HCT116 (cell line): Measurements from ENCODE around the gene WNT7B. TPM values are rescaled to one million over a fixed set of nuclear protein-coding genes. Genes with fewer than 3 reads are reported as not detected.

ENCODE experiments used
- ATAC-seq: fragments of 200-7000 bp; cut with Tn5 transposase; 2 replicates; pipeline ENCODE4 v1.9.1; 2020; ENCODE audit warnings: mild to moderate bottlenecking, moderate library complexity
- BruUV-seq: library from RNA; stranded (reverse); fragments of 400-500 nt; replicated peaks from 2 replicates; lab custom pipeline; 2021; lab: Mats Ljungman, UMichigan
- CTCF ChIA-PET: fragments of 300-600 bp; sonication (Branson Sonifier 250); formaldehyde crosslinking; loops from one replicate; lab custom pipeline; 2021; ENCODE audit warnings: antibody characterized with exemption; lab: Charles Lee
- POLR2A ChIA-PET: fragments of 300-600, 350-600 bp; sonication (Branson Sonifier 250); formaldehyde crosslinking; loops from one replicate; lab custom pipeline; 2021; ENCODE audit warnings: antibody characterized with exemption; lab: Charles Lee
- RAD21 ChIA-PET, 2 experiments: fragments of 300-600 bp; sonication (Branson Sonifier 250); formaldehyde crosslinking; loops; one replicate each; lab custom pipeline; 2023; ENCODE audit warnings: low total read pairs in 2 of 2; ENCODE audit not compliant: uncharacterized antibody in 2 of 2, unreplicated experiment in 2 of 2, low non-redundant PET in 1 of 2; lab: Charles Lee
- DNase-seq: peaks from one replicate; pipeline ENCODE4 v3.0.0-alpha.2; 2010; ENCODE audit warnings: low read depth, low spot score
- H2AFZ ChIP-seq: fragments of 200-600 bp; shearing (Covaris generic), sonication (generic); 2 replicates; pipeline ENCODE4 v1.6.1; 2017; ENCODE audit warnings: low read depth, mixed run types, mixed read lengths, antibody characterized with exemption, low read length; ENCODE audit not compliant: poor library complexity, severe bottlenecking
- H3K27ac ChIP-seq: 2 replicates; pipeline ENCODE4 v1.5.1; 2012; ENCODE audit warnings: low read depth, low read length
- H3K27me3 ChIP-seq: fragments of 200-600 bp; sonication (generic); 2 replicates; pipeline ENCODE4 v1.6.1; 2016; ENCODE audit warnings: mixed run types, low read length, mixed read lengths; ENCODE audit not compliant: insufficient read depth
- H3K36me3 ChIP-seq, 2 experiments: fragments of 200-500 bp in 1 of 2; fragments of 200-600 bp in 1 of 2; sonication (Bioruptor generic) in 1 of 2; sonication (generic) in 1 of 2; 2 replicates each; pipeline versions ENCODE4 v1.5.1 to v1.6.1; 2014 to 2016; ENCODE audit warnings: low read length in 2 of 2, inconsistent platforms in 1 of 2, mixed read lengths in 1 of 2, mixed run types in 1 of 2; ENCODE audit not compliant: insufficient read depth in 2 of 2, control insufficient read depth in 1 of 2
- H3K4me1 ChIP-seq, 2 experiments: fragments of 200-600 bp in 1 of 2; sonication (generic) in 1 of 2; 2 replicates each; pipeline versions ENCODE4 v1.5.1 to v1.6.1; 2012 to 2017; ENCODE audit warnings: low read length in 2 of 2, inconsistent platforms in 1 of 2, mild to moderate bottlenecking in 1 of 2, mixed read lengths in 1 of 2, mixed run types in 1 of 2, moderate library complexity in 1 of 2; ENCODE audit not compliant: insufficient read depth in 2 of 2, control insufficient read depth in 1 of 2
- H3K4me2 ChIP-seq: fragments of 200-600 bp; sonication (generic); 2 replicates; pipeline ENCODE4 v1.6.1; 2017; ENCODE audit warnings: mixed run types, low read length, mixed read lengths
- H3K4me3 ChIP-seq, 2 experiments: fragments of 200-600 bp in 1 of 2; sonication (generic) in 1 of 2; replicated peaks in 1 of 2; 2 replicates each; pipeline ENCODE4 v1.5.1; 2011 to 2016; ENCODE audit warnings: low read length in 2 of 2, control low read depth in 1 of 2, low read depth in 1 of 2, mild to moderate bottlenecking in 1 of 2, mixed read lengths in 1 of 2, mixed run types in 1 of 2
- H3K79me2 ChIP-seq: fragments of 200-600 bp; sonication (generic); 2 replicates; pipeline ENCODE4 v1.6.1; 2017; ENCODE audit warnings: mild to moderate bottlenecking, mixed run types, low read length, moderate library complexity, mixed read lengths; ENCODE audit not compliant: insufficient read depth
- H3K9ac ChIP-seq: fragments of 200-600 bp; sonication (generic); 2 replicates; pipeline ENCODE4 v1.6.1; 2016; ENCODE audit warnings: low read length, mixed read lengths
- H3K9me2 ChIP-seq: fragments of 200-600 bp; sonication (generic), shearing (Covaris generic); 2 replicates; pipeline ENCODE4 v1.6.1; 2017; ENCODE audit warnings: mixed run types, mild to moderate bottlenecking, moderate library complexity; ENCODE audit not compliant: insufficient read depth
- H3K9me3 ChIP-seq, 2 experiments: fragments of 200-500 bp in 1 of 2; fragments of 200-600 bp in 1 of 2; sonication (Bioruptor generic) in 1 of 2; sonication (generic) in 1 of 2; 2 replicates each; pipeline ENCODE4 v1.6.1; 2014 to 2017; ENCODE audit warnings: low read length in 2 of 2, mixed read lengths in 2 of 2, inconsistent platforms in 1 of 2, low read depth in 1 of 2, mild to moderate bottlenecking in 1 of 2, mixed run types in 1 of 2, moderate library complexity in 1 of 2; ENCODE audit not compliant: control insufficient read depth in 1 of 2, insufficient read depth in 1 of 2
- H4K20me1 ChIP-seq: fragments of 200-600 bp; sonication (generic), shearing (Covaris generic); 2 replicates; pipeline ENCODE4 v1.6.1; 2017; ENCODE audit warnings: mixed run types, mild to moderate bottlenecking, moderate library complexity; ENCODE audit not compliant: insufficient read depth
- ATF3 ChIP-seq: IDR thresholded peaks from 2 replicates; pipeline ENCODE4 v1.6.1; 2012
- CBX3 ChIP-seq: IDR thresholded peaks from 2 replicates; pipeline ENCODE4 v1.6.1; 2012; ENCODE audit warnings: low read depth
- CEBPB ChIP-seq: IDR thresholded peaks from 2 replicates; pipeline ENCODE4 v1.6.1; 2012; ENCODE audit warnings: low read depth
- ELF1 ChIP-seq: IDR thresholded peaks from 2 replicates; pipeline ENCODE4 v1.6.1; 2012; ENCODE audit warnings: low read depth, borderline replicate concordance
- EZH2phosphoT487 ChIP-seq: fragments of 200-600 bp; IDR thresholded peaks from 2 replicates; pipeline ENCODE4 v1.6.1; 2018; ENCODE audit warnings: antibody characterized with exemption, borderline replicate concordance
- FOSL1 ChIP-seq: IDR thresholded peaks from 2 replicates; pipeline ENCODE4 v1.6.1; 2012; ENCODE audit warnings: low read depth
- JUND ChIP-seq: IDR thresholded peaks from 2 replicates; pipeline ENCODE4 v1.6.1; 2012
- MAX ChIP-seq: IDR thresholded peaks from 2 replicates; pipeline ENCODE4 v1.6.1; 2012
- POLR2A ChIP-seq: IDR thresholded peaks from 2 replicates; pipeline ENCODE4 v1.7.0; 2011; ENCODE audit warnings: borderline replicate concordance; ENCODE audit not compliant: insufficient read depth, insufficient read length; ENCODE audit errors: extremely low read depth
- SIN3A ChIP-seq: IDR thresholded peaks from 2 replicates; pipeline ENCODE4 v1.6.1; 2012; ENCODE audit warnings: low read depth
- SP1 ChIP-seq: IDR thresholded peaks from 2 replicates; pipeline ENCODE4 v1.6.1; 2012; ENCODE audit warnings: low read depth
- TCF7L2 ChIP-seq: IDR thresholded peaks from 2 replicates; pipeline ENCODE4 v1.7.0; 2011; ENCODE audit warnings: borderline replicate concordance, inconsistent platforms; ENCODE audit not compliant: insufficient read depth, insufficient read length; ENCODE audit errors: extremely low read depth
- YY1 ChIP-seq: IDR thresholded peaks from 2 replicates; pipeline ENCODE4 v1.6.1; 2011; ENCODE audit warnings: low read length, low read depth, moderate library complexity, mild to moderate bottlenecking; ENCODE audit not compliant: insufficient replicate concordance; ENCODE audit errors: extremely low read depth
- ZBTB33 ChIP-seq: IDR thresholded peaks from 2 replicates; pipeline ENCODE4 v1.6.1; 2011; ENCODE audit warnings: mild to moderate bottlenecking, low read length, moderate library complexity; ENCODE audit not compliant: insufficient replicate concordance; ENCODE audit errors: extremely low read depth
- ZFX ChIP-seq: fragments of 450-650 bp; IDR thresholded peaks from 2 replicates; pipeline ENCODE4 v1.6.1; 2017
- ZNF274 ChIP-seq: fragments of 200-500 bp; sonication (Bioruptor generic); IDR thresholded peaks from 2 replicates; pipeline ENCODE4 v1.6.1; 2014; ENCODE audit warnings: mild to moderate bottlenecking, low read depth, low read length, inconsistent platforms
- intact Hi-C: fragments of 100-400 bp; cut with micrococcal nuclease; formaldehyde crosslinking; loops from 2 replicates; pipeline ENCODE4 v1.10.0; 2022
- total RNA-seq: library from RNA; stranded (reverse); gene quantifications from one replicate; pipeline ENCODE4 v1.2.1, GENCODE V29; 2021; ENCODE audit not compliant: unreplicated experiment

WNT7B gene
- total RNA-seq, 1 experiment from 2014 or later, result 10.5 TPM

GRCh38 chr22:45895436-45896152, 81.4 kb downstream of the WNT7B start:
- POLR2A ChIA-PET, result no interaction called here
- intact Hi-C loops, result no loop called here
- CTCF ChIA-PET, result no interaction called here

GRCh38 chr22:45893516-45893915, 83.4 kb downstream of the WNT7B start:
- Histone ChIP-seq H3K4me3 (no peak overlapping the region), H4K20me1 (no peaks in the 10 kb centered on the region), H3K9me2 (no peaks in the 10 kb centered on the region), H3K79me2 (no peaks in the 10 kb centered on the region), H3K4me2 (no peak overlapping the region), H3K36me3 (no peaks in the 10 kb centered on the region), H3K27me3 (no peaks in the 10 kb centered on the region), H3K9me3 (no peaks in the 10 kb centered on the region), H2AFZ (no peak overlapping the region), H3K9ac (no peak overlapping the region), H3K4me1 (peaks cover 7 to 8% of the 10 kb centered on the region in 2 experiments; a peak in 3 of 4 replicates), H3K27ac (no peak overlapping the region)
- intact Hi-C loops, result no loop called here
- CTCF ChIA-PET, result no interaction called here
- POLR2A ChIA-PET, result no interaction called here
- RAD21 ChIA-PET, result no interaction called here
- DNase-seq (no peak), ATAC-seq (no peak)
- BruUV-seq, result no TSS peak
- TF ChIP-seq EZH2phosphoT487, result no peak
- no peak for TF ChIP-seq JUND
- no peak for TF ChIP-seq MAX
- no peak for TF ChIP-seq TCF7L2
- TF ChIP-seq SIN3A, result no peak
- TF ChIP-seq CEBPB, result no peak
- no peak for TF ChIP-seq ZFX
- TF ChIP-seq ZBTB33, result no peak
- no peak for TF ChIP-seq YY1
- no peak for TF ChIP-seq ELF1
- TF ChIP-seq CBX3, result no peak
- no peak for TF ChIP-seq POLR2A
- no peak for TF ChIP-seq ATF3
- no peak for TF ChIP-seq FOSL1
- no peak for TF ChIP-seq ZNF274

More at GRCh38 chr22:45895436-45896152, 81.4 kb downstream of the WNT7B start:
- H3K4me3 ChIP-seq, result no peak overlapping the region
- H3K9me2 ChIP-seq, result no peaks in the 10 kb centered on the region
- H3K27ac ChIP-seq, result no peak overlapping the region
- no peaks in the 10 kb centered on the region for H3K79me2 ChIP-seq
- no peak for TF ChIP-seq SP1
- TF ChIP-seq TCF7L2, result no peak
- no peak for DNase-seq
- H3K27me3 ChIP-seq, result no peaks in the 10 kb centered on the region
- no peaks in the 10 kb centered on the region for H3K36me3 ChIP-seq
- no peak overlapping the region for H3K9ac ChIP-seq
- peaks cover 8 to 11% of the 10 kb centered on the region in 2 experiments; a peak in 3 of 4 replicates for H3K4me1 ChIP-seq
- RAD21 ChIA-PET, result no interaction called here
- H4K20me1 ChIP-seq, result no peaks in the 10 kb centered on the region
- BruUV-seq, result no TSS peak
- no peaks in the 10 kb centered on the region for H3K9me3 ChIP-seq
- H3K4me2 ChIP-seq, result no peak overlapping the region
- no peak overlapping the region for H2AFZ ChIP-seq
- no peak for ATAC-seq
